ENCODE data around the gene C12orf56.
"Not testable (repeated sequence)": the region's sequence is repeated elsewhere in the genome, so short reads cannot be mapped to it uniquely, and the experiment has no call there.

Gene C12orf56

GRCh38 chr12:64220046-64220445 is 170.5 kb downstream of the C12orf56 start:
- Histone ChIP-seq H3K4me3 (ENCODE audit: insufficient read length, low read depth) (no peak overlapping the region), H3K4me1 (ENCODE audit: insufficient read depth, insufficient read length) (no peaks in the 10 kb centered on the region), H3K9me3 (ENCODE audit: insufficient read depth, low read length) (no peaks in the 10 kb centered on the region), H3K27me3 (ENCODE audit: insufficient read depth, insufficient read length) (no peaks in the 10 kb centered on the region), H3K9ac (ENCODE audit: insufficient read length, low read depth) (no peak overlapping the region), H3K36me3 (ENCODE audit: insufficient read depth, insufficient read length, low read length) (peaks cover 6% of the 10 kb centered on the region)
- DNase-seq (ENCODE audit: low read depth, low spot score): no peak
- TF ChIP-seq SUZ12 (IDR thresholded peaks at IDR 0.05; ENCODE audit: extremely low read depth, insufficient read depth, insufficient read length) (no peak), ZNF274 (IDR thresholded peaks at IDR 0.05; ENCODE audit: low read depth, low read length) (no peak), YY1 (IDR thresholded peaks at IDR 0.05; ENCODE audit: insufficient read depth, insufficient read length) (no peak)

- H3K9ac ChIP-seq (ENCODE audit: insufficient read length, low read depth): no peak overlapping the region
- no peaks in the 10 kb centered on the region for H3K9me3 ChIP-seq (ENCODE audit: insufficient read depth, low read length)
- no peak for DNase-seq (ENCODE audit: low read depth, low spot score)
- peaks cover 6% of the 10 kb centered on the region for H3K36me3 ChIP-seq (ENCODE audit: insufficient read depth, insufficient read length, low read length)
- H3K4me3 ChIP-seq (ENCODE audit: insufficient read length, low read depth): no peak overlapping the region
- H3K27me3 ChIP-seq (ENCODE audit: insufficient read depth, insufficient read length): no peaks in the 10 kb centered on the region
- no peak for TF ChIP-seq SUZ12 (IDR thresholded peaks at IDR 0.05; ENCODE audit: extremely low read depth, insufficient read depth, insufficient read length)
- no peak for TF ChIP-seq YY1 (IDR thresholded peaks at IDR 0.05; ENCODE audit: insufficient read depth, insufficient read length)
- no peak for TF ChIP-seq ZNF274 (IDR thresholded peaks at IDR 0.05; ENCODE audit: low read depth, low read length)
- no peaks in the 10 kb centered on the region for H3K4me1 ChIP-seq (ENCODE audit: insufficient read depth, insufficient read length)
Measured at GRCh38 chr12:64219145-64219544, 171.4 kb downstream of the C12orf56 start.

- DNase-seq (ENCODE audit: low read depth, low spot score): no peak
- no peaks in the 10 kb centered on the region for H3K9me3 ChIP-seq (ENCODE audit: insufficient read depth, low read length)
- no peak overlapping the region for H3K9ac ChIP-seq (ENCODE audit: insufficient read length, low read depth)
- no peaks in the 10 kb centered on the region for H3K27me3 ChIP-seq (ENCODE audit: insufficient read depth, insufficient read length)
- TF ChIP-seq ZNF274 (IDR thresholded peaks at IDR 0.05; ENCODE audit: low read depth, low read length) (no peak), YY1 (IDR thresholded peaks at IDR 0.05; ENCODE audit: insufficient read depth, insufficient read length) (no peak), SUZ12 (IDR thresholded peaks at IDR 0.05; ENCODE audit: extremely low read depth, insufficient read depth, insufficient read length) (no peak)
- peaks cover 6% of the 10 kb centered on the region for H3K36me3 ChIP-seq (ENCODE audit: insufficient read depth, insufficient read length, low read length)
- no peaks in the 10 kb centered on the region for H3K4me1 ChIP-seq (ENCODE audit: insufficient read depth, insufficient read length)
- no peak overlapping the region for H3K4me3 ChIP-seq (ENCODE audit: insufficient read length, low read depth)
Measured at GRCh38 chr12:64218597-64218996, 172.0 kb downstream of the C12orf56 start.

GRCh38 chr12:64217643-64218042 is 172.9 kb downstream of the C12orf56 start:
- not testable (repeated sequence) for H3K4me3 ChIP-seq (ENCODE audit: insufficient read length, low read depth); H3K9ac ChIP-seq (ENCODE audit: insufficient read length, low read depth); H3K9me3 ChIP-seq (ENCODE audit: insufficient read depth, low read length); H3K27me3 ChIP-seq (ENCODE audit: insufficient read depth, insufficient read length); H3K4me1 ChIP-seq (ENCODE audit: insufficient read depth, insufficient read length); H3K36me3 ChIP-seq (ENCODE audit: insufficient read depth, insufficient read length, low read length); DNase-seq (ENCODE audit: low read depth, low spot score)

- H3K9me3 ChIP-seq (ENCODE audit: insufficient read depth, low read length): no peaks in the 10 kb centered on the region
- H3K4me3 ChIP-seq (ENCODE audit: insufficient read length, low read depth): no peak overlapping the region
- DNase-seq (ENCODE audit: low read depth, low spot score): no peak
- peaks cover 6% of the 10 kb centered on the region for H3K36me3 ChIP-seq (ENCODE audit: insufficient read depth, insufficient read length, low read length)
- H3K27me3 ChIP-seq (ENCODE audit: insufficient read depth, insufficient read length): no peaks in the 10 kb centered on the region
- TF ChIP-seq SUZ12 (IDR thresholded peaks at IDR 0.05; ENCODE audit: extremely low read depth, insufficient read depth, insufficient read length) (no peak), ZNF274 (IDR thresholded peaks at IDR 0.05; ENCODE audit: low read depth, low read length) (no peak), YY1 (IDR thresholded peaks at IDR 0.05; ENCODE audit: insufficient read depth, insufficient read length) (no peak)
- no peaks in the 10 kb centered on the region for H3K4me1 ChIP-seq (ENCODE audit: insufficient read depth, insufficient read length)
- H3K9ac ChIP-seq (ENCODE audit: insufficient read length, low read depth): no peak overlapping the region
Measured at GRCh38 chr12:64216239-64216638, 174.3 kb downstream of the C12orf56 start.
